ENCODE measurements around the gene CBX6. TPM values are rescaled to one million over a fixed set of nuclear protein-coding genes. Genes with fewer than 3 reads are reported as not detected.
A peak's percentile ranks its signal among the peaks of the same experiment; 100 is the strongest.

The CBX6 gene
- total RNA-seq = 10 to 100 TPM; 30.1 to 33.1 TPM
- polyA plus RNA-seq (ENCODE audit: insufficient read depth, low read depth, low replicate concordance) = 18.7 TPM
- long read RNA-seq, donor 1, full-length matches to known transcripts = 17 of 17 reads
- long read RNA-seq, donor 1, partial matches to known transcripts = 0 of 17 reads
- long read RNA-seq, donor 1, other reads (novel, unspliced or antisense) = 0 of 17 reads
- long read RNA-seq, donor 2, full-length matches to known transcripts = 10 of 10 reads
- long read RNA-seq, donor 2, partial matches to known transcripts = 0 of 10 reads
- long read RNA-seq, donor 2, other reads (novel, unspliced or antisense) = 0 of 10 reads

DNA sequence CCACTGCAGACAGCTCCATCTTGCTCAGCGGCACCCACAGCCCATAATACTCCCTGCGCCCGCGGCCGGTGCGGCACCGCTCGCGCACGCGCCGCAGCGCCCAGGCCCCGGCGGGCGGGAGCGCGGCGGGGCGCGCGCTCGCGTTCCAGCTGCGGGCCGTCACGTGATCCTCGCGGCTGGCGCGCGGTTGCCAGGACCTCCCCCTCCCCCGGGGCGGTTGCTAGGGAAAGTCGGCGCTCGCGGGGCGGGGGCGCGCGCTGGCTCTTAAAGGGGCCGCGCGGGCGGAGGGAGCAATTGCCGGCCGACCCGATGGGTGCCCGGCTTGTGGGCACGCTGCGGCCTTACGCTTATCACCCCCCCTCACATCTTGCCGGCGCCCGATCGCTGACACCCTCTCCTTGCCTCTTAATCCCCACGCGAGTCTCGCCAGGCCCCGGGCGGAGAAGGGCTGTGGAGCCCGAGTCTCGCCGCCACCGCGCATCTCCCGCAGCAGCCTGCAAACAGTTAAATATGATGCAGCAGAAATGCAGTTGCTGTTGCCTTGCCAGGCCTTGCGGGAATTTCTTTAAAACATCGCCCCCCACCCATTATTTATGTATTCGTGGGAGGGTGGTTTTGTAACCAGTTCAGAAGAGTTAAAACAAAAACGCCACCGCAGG is at the start of gene CBX6:
CBX6 (minus strand) TSS at position 45 of the 659 bp plus-strand sequence; CDS start at position 19, 26 bp downstream.
- H3K27me3 ChIP-seq = no peaks in the 10 kb centered on the region
- H3K4me3 ChIP-seq = peak within 1 kb of the TSS; percentile 87 to 91
- no peaks in the 10 kb centered on the region for H3K36me3 ChIP-seq (ENCODE audit: low read depth, missing control alignments)
- peak; percentile 96 for DNase-seq
- intact Hi-C loops (cut with DNase I; ENCODE audit: low total_unique reads) = loop anchor here (10.0 kb wide), 1 partner anchor 52 kb away; no protein-coding TSS in a partner anchor
- WGBS, 2 donors = 0 to 2% methylated on average over 10 to 43 of the region's 73 CpGs
- H3K4me1 ChIP-seq = peaks cover 24% of the 10 kb centered on the region
- H3K27ac ChIP-seq = peak within 1 kb of the TSS; percentile 93 to 96
- no peak for TF ChIP-seq POLR2A (IDR thresholded peaks at IDR 0.05)
- TF ChIP-seq, protein P1, sequence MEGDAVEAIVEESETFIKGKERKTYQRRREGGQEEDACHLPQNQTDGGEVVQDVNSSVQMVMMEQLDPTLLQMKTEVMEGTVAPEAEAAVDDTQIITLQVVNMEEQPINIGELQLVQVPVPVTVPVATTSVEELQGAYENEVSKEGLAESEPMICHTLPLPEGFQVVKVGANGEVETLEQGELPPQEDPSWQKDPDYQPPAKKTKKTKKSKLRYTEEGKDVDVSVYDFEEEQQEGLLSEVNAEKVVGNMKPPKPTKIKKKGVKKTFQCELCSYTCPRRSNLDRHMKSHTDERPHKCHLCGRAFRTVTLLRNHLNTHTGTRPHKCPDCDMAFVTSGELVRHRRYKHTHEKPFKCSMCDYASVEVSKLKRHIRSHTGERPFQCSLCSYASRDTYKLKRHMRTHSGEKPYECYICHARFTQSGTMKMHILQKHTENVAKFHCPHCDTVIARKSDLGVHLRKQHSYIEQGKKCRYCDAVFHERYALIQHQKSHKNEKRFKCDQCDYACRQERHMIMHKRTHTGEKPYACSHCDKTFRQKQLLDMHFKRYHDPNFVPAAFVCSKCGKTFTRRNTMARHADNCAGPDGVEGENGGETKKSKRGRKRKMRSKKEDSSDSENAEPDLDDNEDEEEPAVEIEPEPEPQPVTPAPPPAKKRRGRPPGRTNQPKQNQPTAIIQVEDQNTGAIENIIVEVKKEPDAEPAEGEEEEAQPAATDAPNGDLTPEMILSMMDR (IDR thresholded peaks at IDR 0.05) = peak in 1 of 3 experiments; percentile 38
- H3K9me3 ChIP-seq = no peaks in the 10 kb centered on the region

DNA sequence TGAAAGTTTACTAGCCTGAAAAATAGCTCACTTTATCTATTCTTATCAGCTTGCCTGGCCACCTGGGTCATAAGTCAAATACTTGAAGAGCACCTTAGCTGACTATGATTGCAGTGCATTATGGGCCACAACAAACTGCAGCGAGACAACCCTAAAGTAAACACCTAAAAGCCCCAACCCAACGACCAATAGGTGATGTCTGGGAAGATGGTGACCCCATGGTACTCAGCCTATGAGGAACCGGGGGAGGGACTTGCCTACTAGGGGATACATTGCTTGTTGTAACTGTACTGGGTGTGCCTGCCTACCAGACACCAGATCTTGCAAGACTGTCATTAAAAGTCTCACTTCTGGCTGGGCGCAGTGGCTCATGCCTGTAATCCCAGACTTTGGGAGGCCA is 49.8 kb upstream of the CBX6 start:
- no peaks in the 10 kb centered on the region for H3K9me3 ChIP-seq
- H3K27me3 ChIP-seq = no peaks in the 10 kb centered on the region
- WGBS, 2 donors = 83 to 87% methylated on average over 4 of the region's 4 CpGs
- DNase-seq = no peak
- H3K27ac ChIP-seq = no peak overlapping the region
- H3K4me3 ChIP-seq = no peak overlapping the region
- no peak for TF ChIP-seq POLR2A (IDR thresholded peaks at IDR 0.05)
- TF ChIP-seq, protein P1 (IDR thresholded peaks at IDR 0.05) = no peak
- peaks cover 14% of the 10 kb centered on the region for H3K4me1 ChIP-seq
- intact Hi-C loops (cut with DNase I; ENCODE audit: low total_unique reads) = loop anchor here (10.0 kb wide), 1 partner anchor 47 kb away; the partner anchor contains the start of gene CBX6
- no peaks in the 10 kb centered on the region for H3K36me3 ChIP-seq (ENCODE audit: low read depth, missing control alignments)

DNA sequence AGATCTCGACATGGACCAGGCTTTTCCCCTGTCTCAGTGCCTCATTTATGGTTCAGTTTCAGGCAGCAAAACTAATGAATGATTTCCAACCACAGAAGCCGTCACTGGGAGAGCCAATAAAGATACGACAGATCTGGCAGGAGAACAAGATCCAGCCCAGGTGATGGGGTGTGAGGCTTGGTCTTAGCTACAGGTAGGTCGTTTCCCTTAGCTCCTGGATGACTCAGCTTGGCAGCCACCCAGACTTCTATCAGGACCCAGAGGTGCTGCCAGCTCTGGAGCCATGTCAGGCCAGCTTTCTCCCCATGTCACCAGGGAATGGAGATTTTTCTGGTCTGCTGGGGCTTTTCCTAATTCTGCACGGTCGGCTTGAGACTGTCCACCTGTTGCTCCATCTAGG is 49.1 kb upstream of the CBX6 start:
- WGBS, 2 donors = 70 to 73% methylated on average over 6 of the region's 6 CpGs
- DNase-seq = no peak

DNA sequence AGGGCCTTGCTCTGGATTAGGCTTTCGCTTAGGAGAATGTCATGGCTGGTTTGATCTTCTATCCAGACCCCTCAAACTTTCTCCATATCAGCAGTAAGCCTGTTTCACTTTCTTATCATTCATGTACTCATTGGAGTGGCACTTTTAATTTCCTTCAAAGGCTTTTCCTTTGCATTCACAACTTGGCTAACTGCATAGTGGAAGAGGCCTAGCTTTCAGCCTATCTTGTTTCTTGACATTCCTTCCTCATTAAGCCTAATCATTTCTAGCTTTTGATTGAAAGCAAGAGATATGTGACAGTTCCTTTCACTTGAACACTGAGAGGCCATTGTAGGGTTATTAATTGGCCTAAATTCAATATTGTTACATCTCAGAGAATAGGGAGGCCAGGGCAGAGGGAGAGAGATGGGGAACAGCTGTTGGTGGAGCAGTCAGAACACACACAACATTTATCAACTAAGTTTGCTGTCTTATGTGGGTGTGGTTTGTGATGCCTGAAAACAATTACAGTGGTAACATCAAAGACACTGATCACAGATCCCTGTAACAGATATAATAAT is 47.7 kb upstream of the CBX6 start:
- TF ChIP-seq, protein P1 (IDR thresholded peaks at IDR 0.05) = no peak
- TF ChIP-seq POLR2A (IDR thresholded peaks at IDR 0.05) = no peak
- Histone ChIP-seq H3K36me3 (ENCODE audit: low read depth, missing control alignments) (no peaks in the 10 kb centered on the region), H3K4me3 (no peak overlapping the region), H3K9me3 (no peaks in the 10 kb centered on the region), H3K27me3 (no peaks in the 10 kb centered on the region), H3K4me1 (peaks cover 14% of the 10 kb centered on the region), H3K27ac (no peak overlapping the region)
- no peak for DNase-seq
- 83 to 100% methylated on average over 1 of the region's 1 CpG for WGBS, 2 donors
- intact Hi-C loops (cut with DNase I; ENCODE audit: low total_unique reads) = loop anchor here (10.0 kb wide), 1 partner anchor 45 kb away; the partner anchor contains the start of gene CBX6

More for the DNA sequence above, 49.1 kb upstream of the CBX6 start:
- intact Hi-C loops (cut with DNase I; ENCODE audit: low total_unique reads) = loop anchor here (10.0 kb wide), 1 partner anchor 46 kb away; the partner anchor contains the start of gene CBX6
- peaks cover 14% of the 10 kb centered on the region for H3K4me1 ChIP-seq
- H3K4me3 ChIP-seq = no peak overlapping the region
- no peaks in the 10 kb centered on the region for H3K36me3 ChIP-seq (ENCODE audit: low read depth, missing control alignments)
- no peaks in the 10 kb centered on the region for H3K27me3 ChIP-seq
- no peak overlapping the region for H3K27ac ChIP-seq
- no peak for TF ChIP-seq POLR2A (IDR thresholded peaks at IDR 0.05)
- TF ChIP-seq, protein P1 (IDR thresholded peaks at IDR 0.05) = no peak
- H3K9me3 ChIP-seq = no peaks in the 10 kb centered on the region
